ENCODE results near the gene ZDHHC8. TPM values are rescaled to one million over a fixed set of nuclear protein-coding genes. Genes with fewer than 3 reads are reported as not detected.
"Not testable (repeated sequence)": the region's sequence is repeated elsewhere in the genome, so short reads cannot be mapped to it uniquely, and the experiment has no call there.

Gene ZDHHC8
- total RNA-seq, 1 donor: 6.4 TPM

DNA sequence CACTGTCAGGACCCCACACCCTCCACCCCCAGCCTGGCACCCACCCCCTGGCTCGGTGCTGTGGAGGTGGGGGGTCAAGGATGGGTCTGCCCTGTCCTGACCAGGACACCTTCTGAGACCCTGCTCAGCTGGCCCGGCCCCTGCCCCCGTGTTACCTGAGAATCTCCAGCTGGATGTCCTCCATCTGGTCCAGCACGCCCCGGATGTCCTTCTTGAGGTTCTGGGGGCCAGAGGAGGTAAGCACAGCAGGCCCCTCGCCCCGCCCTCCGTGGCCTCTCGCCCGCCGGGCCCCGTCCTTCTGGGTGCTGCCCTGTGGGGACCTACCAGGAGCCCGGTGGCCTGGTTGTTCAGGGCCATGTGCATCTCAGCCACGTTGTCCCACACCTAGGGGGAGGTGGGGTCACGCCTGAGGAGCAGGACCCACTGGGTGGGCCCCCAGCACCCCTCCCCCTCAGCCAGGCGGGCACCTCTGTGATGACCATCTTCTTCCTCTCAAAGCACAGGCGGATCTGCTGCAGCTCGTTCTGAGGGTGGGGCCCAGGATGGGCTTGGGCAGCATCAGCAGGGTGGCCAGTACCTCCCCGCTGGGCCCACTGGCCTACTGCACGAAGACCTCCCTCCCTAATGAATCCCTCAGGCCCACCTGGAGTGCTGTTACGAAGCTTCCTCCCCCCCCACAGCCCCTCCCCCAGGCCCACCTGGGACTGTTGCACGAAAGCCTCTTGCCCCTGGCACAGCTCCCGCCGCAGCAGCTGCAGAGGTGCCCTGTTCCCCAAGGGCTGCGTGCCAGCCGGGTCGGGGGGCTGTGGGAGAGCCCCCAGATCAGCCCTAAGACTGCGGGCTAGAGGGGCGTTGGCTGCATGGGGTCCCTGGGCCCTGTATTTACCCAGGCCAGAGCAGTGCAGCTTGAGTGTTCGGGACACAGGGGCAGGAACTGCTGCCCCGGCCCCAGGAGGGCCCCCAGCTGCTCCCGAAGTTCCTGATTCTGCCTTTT, 17.9 kb downstream of the ZDHHC8 start:
- Histone ChIP-seq H3K9me3 (ENCODE audit: low read depth, low read length) (no peaks in the 10 kb centered on the region), H3K4me1 (ENCODE audit: insufficient read depth, low read length) (no peaks in the 10 kb centered on the region)

DNA sequence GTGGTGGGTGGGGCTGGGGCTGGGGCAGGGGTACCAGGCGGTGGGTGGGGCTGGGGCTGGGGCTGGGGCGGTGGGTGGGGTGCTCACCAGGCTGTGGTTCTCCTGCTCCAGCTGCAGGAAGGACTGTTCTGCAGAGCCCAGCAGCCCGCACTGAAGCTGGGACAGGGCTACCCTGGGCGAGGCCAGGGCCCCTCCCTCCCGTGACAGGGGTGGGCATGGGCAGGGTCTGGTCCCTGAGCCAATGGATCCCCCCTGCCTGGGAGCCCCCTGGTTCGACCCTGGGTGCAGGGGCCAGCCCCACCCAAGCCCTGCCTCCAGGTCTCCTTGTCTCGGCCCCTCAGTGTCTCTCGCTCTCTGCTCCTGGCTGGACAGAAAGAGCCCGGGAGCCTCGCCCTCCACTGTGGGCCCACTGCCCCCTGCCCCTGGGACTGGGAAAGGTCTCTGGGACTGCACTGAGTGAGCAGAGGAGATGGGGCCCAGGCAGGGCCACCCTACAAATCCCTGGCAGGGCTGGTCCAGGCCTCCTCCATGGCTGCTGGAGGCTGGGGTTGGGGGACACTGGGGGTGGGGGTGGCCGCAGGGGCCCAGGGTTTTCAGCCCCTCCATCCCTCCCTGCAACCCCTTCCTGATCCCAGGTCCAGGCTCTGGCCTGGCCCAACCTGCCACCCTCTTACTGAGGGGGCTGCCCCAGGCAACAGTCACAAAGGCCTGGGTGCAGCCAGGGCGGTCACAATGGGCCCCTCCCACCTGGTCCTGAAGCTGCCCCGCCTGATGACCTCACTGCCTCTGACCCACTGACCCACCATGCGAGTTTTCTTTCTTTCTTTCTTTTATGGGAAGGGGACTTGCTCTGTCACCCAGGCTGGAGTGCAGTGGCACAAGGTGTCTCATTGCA, 19.0 kb downstream of the ZDHHC8 start, which contains the start of gene CCDC188:
TSS of gene CCDC188 (minus strand) at position 675 of the 895 bp plus-strand sequence. CDS start at position 606, 69 bp downstream.
- Histone ChIP-seq H3K4me1 (ENCODE audit: insufficient read depth, low read length) (peaks cover 3% of the 10 kb centered on the region), H3K27me3 (ENCODE audit: insufficient read depth, low read length) (no peaks in the 10 kb centered on the region), H3K4me3 (ENCODE audit: low read length) (no peak within 1 kb of the TSS), H3K9me3 (ENCODE audit: low read depth, low read length) (no peaks in the 10 kb centered on the region)

More for the DNA sequence above, 17.9 kb downstream of the ZDHHC8 start:
- H3K4me3 ChIP-seq (ENCODE audit: low read length): no peak overlapping the region
- H3K27me3 ChIP-seq (ENCODE audit: insufficient read depth, low read length): no peaks in the 10 kb centered on the region

DNA sequence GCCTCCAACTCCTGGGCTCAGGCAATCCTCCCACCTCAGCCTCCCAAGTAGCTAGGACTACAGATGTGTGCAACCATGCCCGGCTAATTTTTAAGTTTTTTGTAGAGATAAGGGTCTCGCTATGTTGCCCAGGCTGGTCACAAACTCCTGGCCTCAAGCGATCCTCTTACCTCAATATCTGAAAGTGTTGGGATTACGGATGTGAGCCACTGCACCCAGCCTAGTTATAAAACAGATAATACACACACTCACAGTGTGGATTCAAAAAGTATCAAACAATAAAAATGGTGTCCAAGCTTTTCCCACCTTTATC, 19.6 kb downstream of the ZDHHC8 start:
- no peaks in the 10 kb centered on the region for H3K27me3 ChIP-seq (ENCODE audit: insufficient read depth, low read length)
- no peak overlapping the region for H3K4me3 ChIP-seq (ENCODE audit: low read length)
- H3K9me3 ChIP-seq (ENCODE audit: low read depth, low read length): no peaks in the 10 kb centered on the region
- H3K4me1 ChIP-seq (ENCODE audit: insufficient read depth, low read length): peaks cover 3% of the 10 kb centered on the region

DNA sequence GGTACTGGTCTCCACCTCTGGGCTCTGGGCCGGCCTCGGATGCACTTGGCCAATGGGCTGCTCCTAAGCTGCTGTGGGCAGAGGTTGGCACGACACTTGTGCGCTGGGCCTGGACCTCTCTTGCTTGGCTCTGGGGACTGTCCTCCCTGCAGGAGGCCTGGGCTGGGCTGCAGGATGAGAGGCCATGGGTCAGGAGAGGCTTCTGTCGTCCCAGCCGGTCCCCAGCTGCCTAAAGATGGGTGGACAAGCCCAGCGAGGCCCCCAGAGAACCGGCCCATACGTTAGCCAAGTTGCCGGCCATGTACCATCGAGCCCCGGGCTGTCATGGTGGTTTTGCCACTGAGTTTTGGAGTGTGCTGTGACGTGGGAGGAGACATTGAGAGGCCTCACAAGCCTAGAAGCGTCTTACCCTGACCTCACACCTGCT, 20.9 kb downstream of the ZDHHC8 start:
- Histone ChIP-seq H3K27me3 (ENCODE audit: insufficient read depth, low read length) (no peaks in the 10 kb centered on the region), H3K4me3 (ENCODE audit: low read length) (no peak overlapping the region), H3K4me1 (ENCODE audit: insufficient read depth, low read length) (peaks cover 3% of the 10 kb centered on the region), H3K9me3 (ENCODE audit: low read depth, low read length) (no peaks in the 10 kb centered on the region)

DNA sequence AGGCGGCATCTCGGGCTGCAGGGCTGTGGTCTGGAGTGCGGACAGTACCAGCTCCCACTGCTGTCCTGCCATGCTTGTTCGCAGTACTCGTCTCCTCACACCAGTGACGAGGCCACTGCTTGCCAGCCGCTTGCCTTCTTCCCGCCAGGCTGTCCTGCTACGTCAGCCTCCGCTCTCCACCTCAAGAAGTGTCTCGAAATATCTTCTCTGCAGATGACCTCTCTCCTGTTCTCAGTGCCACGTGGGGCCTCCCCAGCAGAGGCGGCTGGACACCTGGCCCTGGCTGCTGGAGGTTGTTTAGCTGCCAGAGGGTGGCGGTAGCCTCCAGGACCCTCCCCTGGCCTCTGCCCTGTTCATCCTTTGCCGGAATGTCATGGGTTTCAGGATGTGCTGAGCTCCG, 22.3 kb downstream of the ZDHHC8 start:
- Histone ChIP-seq H3K9me3 (ENCODE audit: low read depth, low read length) (no peaks in the 10 kb centered on the region), H3K4me1 (ENCODE audit: insufficient read depth, low read length) (peaks cover 3% of the 10 kb centered on the region), H3K4me3 (ENCODE audit: low read length) (no peak overlapping the region), H3K27me3 (ENCODE audit: insufficient read depth, low read length) (no peaks in the 10 kb centered on the region)

DNA sequence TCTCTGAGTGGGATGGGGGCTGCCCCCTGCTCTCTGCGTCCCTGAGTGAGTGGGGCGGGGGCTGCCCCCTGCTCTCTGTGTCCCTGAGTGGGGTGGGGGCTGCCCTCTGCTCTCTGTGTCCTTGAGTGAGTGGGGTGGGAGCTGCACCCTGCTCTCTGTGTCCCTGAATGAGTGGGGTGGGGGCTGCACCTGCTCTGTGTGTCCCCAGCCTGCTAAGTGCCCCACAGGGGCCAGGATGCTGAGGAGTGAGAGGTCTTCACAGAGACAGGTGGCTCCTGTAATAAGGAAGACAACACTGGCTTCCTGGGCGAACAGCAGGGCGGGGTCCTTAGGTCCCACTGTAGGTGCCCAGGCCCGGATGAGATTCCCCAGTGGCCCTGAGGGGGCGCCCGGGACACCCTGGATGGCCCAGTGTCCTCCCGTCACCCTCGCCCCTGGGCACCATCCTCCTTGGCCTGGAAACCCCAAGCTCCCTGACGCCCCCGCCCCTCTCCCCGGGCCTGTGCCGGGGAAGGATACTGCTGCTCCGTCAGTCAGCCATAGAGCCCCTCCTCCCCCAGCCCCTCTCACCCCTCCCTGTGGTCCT, 23.1 kb downstream of the ZDHHC8 start:
- H3K9me3 ChIP-seq (ENCODE audit: low read depth, low read length): no peaks in the 10 kb centered on the region
- H3K4me3 ChIP-seq (ENCODE audit: low read length): no peak overlapping the region
- H3K27me3 ChIP-seq (ENCODE audit: insufficient read depth, low read length): no peaks in the 10 kb centered on the region
- H3K4me1 ChIP-seq (ENCODE audit: insufficient read depth, low read length): peaks cover 3% of the 10 kb centered on the region

DNA sequence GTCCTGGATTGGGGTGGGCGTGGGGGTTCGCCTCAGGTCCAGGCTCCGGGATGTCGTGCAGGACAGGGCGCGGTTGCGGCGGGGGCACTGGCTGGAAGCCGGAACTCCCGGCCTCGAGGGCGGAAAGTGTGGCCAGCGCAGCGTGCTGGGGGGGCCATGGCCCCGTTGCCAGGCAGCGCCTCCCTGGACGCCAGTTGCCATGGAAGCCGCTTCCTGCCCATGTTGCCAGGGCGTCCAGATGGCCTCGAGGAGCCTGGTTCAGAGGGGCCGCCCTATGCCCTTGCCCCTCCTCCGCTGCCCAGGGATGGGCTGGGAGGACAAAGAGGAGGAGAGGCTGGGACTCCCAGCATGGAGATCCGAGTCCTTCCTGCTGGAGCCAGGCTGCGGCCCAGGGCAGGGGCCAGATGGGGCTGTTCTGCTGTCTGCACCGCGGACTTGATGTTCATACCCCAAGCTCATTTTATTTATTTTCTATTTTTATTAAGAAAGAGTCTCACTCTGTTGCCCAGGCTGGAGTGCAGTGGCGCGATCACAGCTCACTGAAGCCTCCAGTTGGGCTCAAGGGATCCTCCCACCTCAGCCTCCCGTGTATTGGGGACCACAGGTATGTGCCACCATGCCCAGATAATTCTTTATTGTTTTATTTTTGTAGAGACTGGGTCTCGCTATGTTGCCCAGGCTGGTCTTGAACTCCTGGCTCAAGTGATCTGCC, 23.9 kb downstream of the ZDHHC8 start:
- Histone ChIP-seq H3K9me3 (ENCODE audit: low read depth, low read length) (no peaks in the 10 kb centered on the region), H3K4me1 (ENCODE audit: insufficient read depth, low read length) (peaks cover 3% of the 10 kb centered on the region), H3K27me3 (ENCODE audit: insufficient read depth, low read length) (no peaks in the 10 kb centered on the region), H3K4me3 (ENCODE audit: low read length) (no peak overlapping the region)

DNA sequence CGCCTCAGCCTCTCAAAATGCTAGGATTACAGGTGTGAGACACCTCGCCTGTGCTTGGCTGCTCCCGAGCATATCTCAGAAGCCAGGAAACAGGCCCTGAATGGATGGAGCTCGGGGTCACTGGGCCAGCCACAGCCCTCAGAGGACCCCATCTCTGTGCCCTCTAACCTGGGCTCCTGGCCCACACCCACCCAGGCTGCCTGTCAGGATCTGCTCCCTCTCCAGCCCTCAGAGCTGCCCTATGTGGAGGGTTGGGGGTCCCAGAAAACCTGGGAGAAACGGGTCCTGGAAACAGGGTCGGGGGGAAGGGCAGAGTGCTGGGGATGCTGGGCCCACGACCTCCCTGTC, 24.4 kb downstream of the ZDHHC8 start:
- peaks cover 3% of the 10 kb centered on the region for H3K4me1 ChIP-seq (ENCODE audit: insufficient read depth, low read length)
- no peak overlapping the region for H3K4me3 ChIP-seq (ENCODE audit: low read length)
- H3K27me3 ChIP-seq (ENCODE audit: insufficient read depth, low read length): no peaks in the 10 kb centered on the region
- no peaks in the 10 kb centered on the region for H3K9me3 ChIP-seq (ENCODE audit: low read depth, low read length)

DNA sequence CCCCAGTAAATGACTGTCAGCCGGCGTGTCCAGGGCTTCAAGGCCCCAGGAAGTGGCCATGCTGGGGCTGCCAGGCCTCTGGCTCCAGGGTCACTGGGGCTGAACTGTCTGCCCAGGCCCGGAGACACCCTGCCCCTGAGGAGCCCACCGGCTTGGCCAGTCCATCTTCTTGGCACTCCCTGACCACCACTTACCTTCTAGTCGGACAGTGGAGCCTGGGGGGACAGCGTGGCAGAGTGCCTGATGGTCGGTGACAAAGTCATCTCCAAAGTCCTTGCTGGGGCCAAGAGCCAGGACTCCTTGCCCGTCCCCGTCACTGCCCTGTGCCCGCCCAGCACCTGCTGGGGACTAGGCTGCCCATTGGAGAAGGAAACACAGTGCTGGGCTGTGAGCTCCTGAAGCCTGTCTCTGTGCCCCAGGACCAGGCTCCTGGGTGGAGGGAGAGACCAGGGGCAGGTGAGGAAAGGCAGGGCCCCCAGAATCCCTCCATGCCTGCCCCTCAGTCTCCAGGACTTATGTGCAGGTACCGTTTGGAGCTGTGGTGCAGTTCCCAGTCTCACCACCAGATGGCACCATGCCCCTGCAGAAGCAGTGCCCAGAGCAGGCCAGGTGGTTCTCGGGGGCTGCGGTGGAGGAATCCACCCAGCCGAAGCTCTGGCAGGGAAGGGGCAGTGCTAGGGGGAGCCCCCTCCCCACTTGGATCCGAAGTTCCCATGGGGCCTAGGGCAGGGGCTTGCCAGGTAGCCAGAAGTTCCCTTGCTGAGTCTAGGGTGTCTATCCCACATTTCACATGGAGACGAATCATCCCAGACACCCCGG, 25.2 kb downstream of the ZDHHC8 start:
- H3K4me1 ChIP-seq (ENCODE audit: insufficient read depth, low read length): peaks cover 3% of the 10 kb centered on the region
- H3K27me3 ChIP-seq (ENCODE audit: insufficient read depth, low read length): no peaks in the 10 kb centered on the region
- no peak overlapping the region for H3K4me3 ChIP-seq (ENCODE audit: low read length)
- no peaks in the 10 kb centered on the region for H3K9me3 ChIP-seq (ENCODE audit: low read depth, low read length)

DNA sequence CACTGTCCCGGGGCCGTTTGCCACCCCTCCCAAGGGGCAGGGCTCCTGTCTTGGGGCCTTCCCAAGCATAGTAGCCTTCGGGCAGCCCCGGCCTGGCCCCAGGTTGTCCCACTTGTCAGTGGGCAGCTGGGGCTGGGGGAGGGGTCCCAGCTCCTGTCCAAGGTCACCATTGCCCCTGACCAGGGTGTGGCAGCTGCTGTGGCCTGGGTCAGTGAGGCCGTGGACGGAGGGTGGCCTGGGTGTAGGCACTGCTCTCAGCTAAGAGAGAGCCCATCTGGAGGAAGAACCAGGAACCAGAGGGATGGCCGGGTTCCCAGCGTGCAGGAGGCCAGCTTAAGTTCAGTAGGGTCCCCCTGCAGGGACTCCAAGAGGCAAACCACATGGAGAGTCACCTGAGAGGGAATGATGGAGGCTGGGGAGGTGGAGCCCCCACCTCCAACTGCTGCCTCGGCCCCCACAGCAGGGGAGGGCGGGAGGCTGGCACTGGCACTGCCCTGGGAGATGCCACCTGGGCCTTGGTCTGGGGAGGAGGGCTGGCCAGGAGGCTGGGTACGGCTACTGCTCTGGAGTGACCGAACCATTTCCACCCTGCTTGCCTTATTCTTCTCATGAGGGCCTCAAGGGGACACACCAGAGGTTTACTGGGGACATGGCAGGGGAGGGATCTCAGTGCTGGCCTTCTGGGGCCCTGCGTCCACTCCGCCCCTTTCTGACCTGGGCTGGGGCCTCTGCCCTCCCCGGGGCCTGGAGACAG, 26.0 kb downstream of the ZDHHC8 start:
- Histone ChIP-seq H3K9me3 (ENCODE audit: low read depth, low read length) (no peaks in the 10 kb centered on the region), H3K27me3 (ENCODE audit: insufficient read depth, low read length) (no peaks in the 10 kb centered on the region), H3K4me3 (ENCODE audit: low read length) (no peak overlapping the region), H3K4me1 (ENCODE audit: insufficient read depth, low read length) (peaks cover 3% of the 10 kb centered on the region)

DNA sequence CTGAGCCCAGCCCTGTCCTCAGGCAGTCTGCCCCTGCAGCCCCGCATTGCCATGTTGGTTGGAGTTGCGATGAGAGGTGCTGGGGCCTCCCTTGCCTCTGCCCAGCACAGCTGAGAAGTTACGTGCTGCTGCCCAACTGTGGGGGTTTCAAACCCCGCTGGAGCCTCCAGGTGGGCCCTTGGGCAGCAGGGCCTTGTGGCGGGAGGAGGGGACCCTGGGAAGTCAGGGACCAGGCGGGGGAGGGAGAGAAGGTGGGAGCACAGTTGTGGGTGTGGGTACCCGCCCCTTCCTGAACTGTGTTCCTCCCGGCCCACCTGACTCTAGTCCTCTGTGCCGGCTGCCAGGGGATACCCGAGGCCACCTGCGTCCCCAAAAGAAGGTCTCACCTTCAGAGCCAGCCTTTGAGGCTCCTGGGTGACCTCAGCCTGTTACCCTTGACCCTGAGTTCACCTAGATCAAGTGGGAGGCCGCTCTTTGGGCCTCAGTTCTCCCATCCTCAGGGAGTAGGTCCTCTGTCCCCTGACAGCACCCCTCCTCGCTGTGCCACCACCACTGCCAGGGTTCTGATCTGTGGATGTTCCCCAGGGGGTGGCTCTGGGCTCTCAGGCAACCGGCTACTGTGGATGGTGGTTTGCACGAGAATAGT, 26.9 kb downstream of the ZDHHC8 start:
- no peak overlapping the region for H3K4me3 ChIP-seq (ENCODE audit: low read length)
- no peaks in the 10 kb centered on the region for H3K27me3 ChIP-seq (ENCODE audit: insufficient read depth, low read length)
- peaks cover 3% of the 10 kb centered on the region for H3K4me1 ChIP-seq (ENCODE audit: insufficient read depth, low read length)
- H3K9me3 ChIP-seq (ENCODE audit: low read depth, low read length): no peaks in the 10 kb centered on the region

DNA sequence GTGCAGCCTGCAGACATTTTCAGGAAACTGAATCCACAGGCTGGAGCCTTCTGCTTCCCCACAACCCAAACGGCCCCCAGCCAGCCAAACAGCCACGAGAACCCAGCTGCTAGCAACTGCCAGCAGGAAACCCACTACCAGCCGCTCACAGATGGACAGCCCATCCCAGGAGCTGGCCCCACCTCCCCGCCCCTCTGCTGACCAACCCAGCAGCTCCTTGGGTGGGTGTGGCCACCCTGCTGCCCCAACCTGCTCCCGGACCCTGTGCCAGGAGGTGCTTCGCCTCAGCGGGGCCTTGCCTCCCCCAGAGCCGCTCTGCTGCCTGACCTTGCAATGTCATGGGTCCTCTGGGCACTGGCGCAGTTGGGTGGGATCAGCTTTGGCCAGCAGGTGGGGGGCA, 27.5 kb downstream of the ZDHHC8 start:
- Histone ChIP-seq H3K9me3 (ENCODE audit: low read depth, low read length) (no peaks in the 10 kb centered on the region), H3K4me3 (ENCODE audit: low read length) (no peak overlapping the region), H3K4me1 (ENCODE audit: insufficient read depth, low read length) (peaks cover 3% of the 10 kb centered on the region), H3K27me3 (ENCODE audit: insufficient read depth, low read length) (no peaks in the 10 kb centered on the region)

DNA sequence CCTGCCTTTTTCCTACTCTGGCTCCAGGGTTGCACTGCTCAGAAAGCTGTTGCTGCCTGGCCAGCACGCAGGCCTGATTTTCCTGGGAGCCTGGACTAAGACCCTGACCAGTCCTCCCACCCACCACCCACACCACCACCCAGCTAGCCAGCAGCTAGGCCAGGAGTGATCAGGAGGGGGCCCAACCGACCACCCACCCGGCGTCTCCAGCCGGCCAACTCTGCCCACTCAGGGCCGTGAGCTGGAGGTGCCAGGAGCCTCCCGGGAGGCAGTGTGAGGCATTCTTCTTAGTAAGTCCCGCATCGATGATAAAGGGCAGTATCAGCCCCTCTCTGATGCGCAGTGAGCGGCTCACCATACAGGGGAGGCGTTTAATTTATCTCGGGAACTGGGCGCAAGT, 27.9 kb downstream of the ZDHHC8 start:
- H3K27me3 ChIP-seq (ENCODE audit: insufficient read depth, low read length); H3K4me3 ChIP-seq (ENCODE audit: low read length); H3K9me3 ChIP-seq (ENCODE audit: low read depth, low read length); H3K4me1 ChIP-seq (ENCODE audit: insufficient read depth, low read length): not testable (repeated sequence)
